ENCODE results near the gene LDLRAP1.

LDLRAP1 gene

DNA sequence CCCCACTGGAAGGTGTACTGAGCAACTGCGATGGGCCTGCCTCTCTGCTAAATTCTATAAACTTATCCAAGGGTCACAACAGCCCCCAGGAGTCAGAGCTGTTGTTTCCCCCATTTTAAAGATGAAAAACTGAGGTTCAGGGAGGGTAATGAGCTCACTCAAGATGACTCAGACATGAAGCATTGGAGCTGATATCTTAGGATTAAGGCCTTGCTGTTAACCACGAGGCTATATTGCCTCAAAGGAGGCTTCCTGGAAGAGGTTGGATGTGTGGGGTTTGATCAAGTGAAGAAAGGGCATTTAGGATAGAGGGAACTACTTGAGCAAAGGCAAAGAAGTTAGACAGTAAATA, 6.7 kb downstream of the LDLRAP1 start:
- DNase-seq (ENCODE audit: low read depth) = peak; percentile 57
- H3K4me3 ChIP-seq (replicated peaks; ENCODE audit: low read depth, low read length) = no peak overlapping the region
- TF ChIP-seq, protein P1, sequence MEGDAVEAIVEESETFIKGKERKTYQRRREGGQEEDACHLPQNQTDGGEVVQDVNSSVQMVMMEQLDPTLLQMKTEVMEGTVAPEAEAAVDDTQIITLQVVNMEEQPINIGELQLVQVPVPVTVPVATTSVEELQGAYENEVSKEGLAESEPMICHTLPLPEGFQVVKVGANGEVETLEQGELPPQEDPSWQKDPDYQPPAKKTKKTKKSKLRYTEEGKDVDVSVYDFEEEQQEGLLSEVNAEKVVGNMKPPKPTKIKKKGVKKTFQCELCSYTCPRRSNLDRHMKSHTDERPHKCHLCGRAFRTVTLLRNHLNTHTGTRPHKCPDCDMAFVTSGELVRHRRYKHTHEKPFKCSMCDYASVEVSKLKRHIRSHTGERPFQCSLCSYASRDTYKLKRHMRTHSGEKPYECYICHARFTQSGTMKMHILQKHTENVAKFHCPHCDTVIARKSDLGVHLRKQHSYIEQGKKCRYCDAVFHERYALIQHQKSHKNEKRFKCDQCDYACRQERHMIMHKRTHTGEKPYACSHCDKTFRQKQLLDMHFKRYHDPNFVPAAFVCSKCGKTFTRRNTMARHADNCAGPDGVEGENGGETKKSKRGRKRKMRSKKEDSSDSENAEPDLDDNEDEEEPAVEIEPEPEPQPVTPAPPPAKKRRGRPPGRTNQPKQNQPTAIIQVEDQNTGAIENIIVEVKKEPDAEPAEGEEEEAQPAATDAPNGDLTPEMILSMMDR (IDR thresholded peaks at IDR 0.05; ENCODE audit: low read length, missing control alignments) = no peak

DNA sequence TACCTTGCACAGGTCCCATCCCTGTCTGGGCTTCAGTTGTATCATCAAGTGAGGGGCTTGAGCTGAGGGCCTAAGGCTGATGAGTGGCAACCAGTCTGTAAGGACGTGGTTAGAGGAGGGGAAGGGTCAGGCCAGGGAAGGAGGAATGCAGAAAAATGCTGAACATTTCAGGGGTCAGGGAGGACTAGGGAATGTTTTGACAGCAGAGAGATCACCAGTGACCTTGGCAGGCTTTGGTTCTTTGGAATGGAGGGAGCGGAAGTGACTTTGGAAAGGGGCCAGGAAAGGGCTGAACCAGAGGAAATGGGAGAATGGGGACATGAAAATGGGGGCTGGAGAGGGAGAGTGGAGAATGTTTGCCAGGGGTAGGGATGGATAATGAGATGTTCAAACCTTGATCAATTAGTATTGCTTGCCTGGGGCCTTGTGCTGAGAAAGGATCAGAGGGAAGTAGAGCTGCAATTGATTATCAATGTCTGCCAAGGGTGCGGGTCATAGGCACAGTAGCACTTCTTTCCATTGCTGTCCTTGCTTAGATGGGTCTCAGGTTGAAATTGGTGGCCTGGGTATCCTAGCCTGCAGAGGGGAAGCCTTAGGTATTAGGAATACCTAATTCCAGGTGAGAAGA, 7.4 kb downstream of the LDLRAP1 start:
- DNase-seq (ENCODE audit: low read depth) = peak; percentile 70
- TF ChIP-seq, protein P1 (IDR thresholded peaks at IDR 0.05; ENCODE audit: low read length, missing control alignments) = no peak
- no peak overlapping the region for H3K4me3 ChIP-seq (replicated peaks; ENCODE audit: low read depth, low read length)

DNA sequence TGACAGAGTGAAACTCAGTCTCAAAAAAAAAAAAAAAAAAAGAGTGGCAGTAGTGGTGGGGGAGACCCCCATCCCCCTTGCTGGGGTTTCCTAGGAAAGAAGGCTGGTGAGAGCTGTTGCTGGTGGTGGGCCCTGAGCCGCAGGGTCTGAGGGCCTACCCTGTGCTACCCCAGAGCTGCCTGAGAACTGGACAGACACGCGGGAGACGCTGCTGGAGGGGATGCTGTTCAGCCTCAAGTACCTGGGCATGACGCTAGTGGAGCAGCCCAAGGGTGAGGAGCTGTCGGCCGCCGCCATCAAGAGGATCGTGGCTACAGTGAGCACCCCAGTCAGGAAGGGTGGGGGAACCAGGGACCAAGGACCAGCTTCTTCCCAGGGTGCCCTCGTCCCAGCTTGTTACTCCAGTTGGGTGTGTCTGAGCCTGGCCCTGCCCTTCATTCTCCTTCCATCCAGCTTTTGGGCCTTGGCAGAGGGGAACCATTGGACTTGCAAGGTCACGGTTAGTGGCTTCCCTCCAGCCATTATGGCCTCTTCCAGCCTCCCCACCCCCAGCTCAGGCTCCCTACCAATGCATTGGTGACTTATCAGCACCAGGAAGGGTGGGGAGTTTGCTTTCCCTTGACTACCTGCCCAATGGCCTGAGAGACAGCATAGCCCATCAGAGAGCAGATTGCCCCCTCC, 10.5 kb downstream of the LDLRAP1 start:
- H3K4me3 ChIP-seq (replicated peaks; ENCODE audit: low read depth, low read length) = no peak overlapping the region
- TF ChIP-seq, protein P1 (IDR thresholded peaks at IDR 0.05; ENCODE audit: low read length, missing control alignments) = no peak

DNA sequence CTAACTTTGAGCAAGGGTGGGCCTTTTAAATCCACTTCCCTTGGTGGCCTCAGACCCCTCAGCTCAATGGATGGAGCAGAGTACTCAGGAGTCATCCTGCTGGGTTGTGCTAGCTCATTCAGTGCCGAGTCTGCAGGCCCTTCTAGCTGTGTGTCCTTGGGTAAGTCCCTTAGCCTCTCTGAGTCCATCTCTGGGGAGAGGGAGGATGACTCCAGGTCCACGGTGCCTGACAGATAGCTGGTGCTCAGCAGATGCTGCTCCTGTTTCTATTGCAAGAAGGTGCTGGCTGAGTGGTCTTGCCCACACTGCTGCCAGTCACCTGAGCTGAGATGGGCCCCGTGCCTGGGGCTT, 11.0 kb downstream of the LDLRAP1 start:
- H3K4me3 ChIP-seq (replicated peaks; ENCODE audit: low read depth, low read length) = no peak overlapping the region

More for the DNA sequence above, 10.5 kb downstream of the LDLRAP1 start:
- no peak for DNase-seq (ENCODE audit: low read depth)

DNA sequence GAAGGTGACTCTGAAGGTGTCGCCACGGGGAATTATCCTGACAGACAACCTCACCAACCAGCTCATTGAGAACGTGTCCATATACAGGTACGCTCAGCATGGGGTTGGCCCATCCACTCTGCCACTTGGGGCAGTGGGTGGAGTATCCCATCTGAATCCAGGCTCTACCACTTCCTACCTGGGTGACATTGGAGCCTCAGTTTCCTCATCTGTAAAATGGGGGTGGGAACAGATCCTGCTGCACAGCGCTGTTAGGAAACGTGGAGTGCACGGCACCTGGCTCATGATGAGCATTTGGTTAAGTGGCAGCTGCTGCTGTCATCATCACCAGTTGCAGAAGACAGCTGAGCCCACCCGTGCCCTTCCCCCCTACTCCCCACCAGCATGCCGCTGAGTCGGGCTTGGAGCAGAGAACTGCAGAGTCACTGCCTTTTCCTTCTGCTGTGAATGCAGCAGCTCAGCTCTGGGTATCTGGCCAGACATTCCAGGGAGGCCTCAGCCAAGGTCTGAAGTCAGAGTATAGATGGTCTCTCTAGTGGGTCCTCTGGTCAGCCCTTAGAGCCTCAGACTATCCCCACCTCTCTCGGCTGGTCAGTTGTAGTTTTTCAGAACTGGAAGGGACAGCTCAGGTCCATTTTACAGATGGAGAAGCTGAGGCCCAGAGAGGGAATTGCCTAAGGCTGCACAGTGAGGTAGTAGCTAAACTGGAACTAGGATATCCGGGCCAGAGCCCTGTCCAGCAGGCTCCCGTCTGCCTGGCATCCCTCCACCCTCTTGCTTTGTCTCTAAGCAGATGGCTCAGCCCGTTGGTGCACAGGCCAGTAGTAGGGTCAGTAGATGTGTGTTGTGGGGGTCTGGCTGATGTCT, 11.7 kb downstream of the LDLRAP1 start:
- H3K4me3 ChIP-seq (replicated peaks; ENCODE audit: low read depth, low read length) = no peak overlapping the region
- TF ChIP-seq, protein P1 (IDR thresholded peaks at IDR 0.05; ENCODE audit: low read length, missing control alignments) = no peak
- DNase-seq (ENCODE audit: low read depth) = peak; percentile 24

More for the DNA sequence above, 11.0 kb downstream of the LDLRAP1 start:
- TF ChIP-seq, protein P1 (IDR thresholded peaks at IDR 0.05; ENCODE audit: low read length, missing control alignments) = no peak
- DNase-seq (ENCODE audit: low read depth) = no peak

DNA sequence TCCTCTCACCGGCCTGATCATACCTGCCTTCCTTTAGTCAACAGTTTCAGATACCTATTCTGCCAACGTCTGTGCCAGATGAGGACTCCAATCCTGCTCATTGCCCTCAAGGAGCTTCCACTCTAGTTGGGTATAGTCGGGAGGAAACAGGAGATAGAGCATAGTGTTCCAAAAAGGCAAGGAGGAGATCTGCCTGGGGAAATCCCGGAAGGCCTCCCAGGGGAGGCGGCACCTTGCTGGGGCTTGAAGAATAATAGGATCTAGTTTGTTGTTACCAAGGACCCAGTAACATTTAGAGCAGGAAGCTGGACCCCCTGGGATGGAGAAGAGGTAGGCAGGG, 12.3 kb downstream of the LDLRAP1 start:
- H3K4me3 ChIP-seq (replicated peaks; ENCODE audit: low read depth, low read length) = no peak overlapping the region
- TF ChIP-seq, protein P1 (IDR thresholded peaks at IDR 0.05; ENCODE audit: low read length, missing control alignments) = no peak
- no peak for DNase-seq (ENCODE audit: low read depth)
